ENCODE results near the gene MINAR1.

The MINAR1 gene

DNA sequence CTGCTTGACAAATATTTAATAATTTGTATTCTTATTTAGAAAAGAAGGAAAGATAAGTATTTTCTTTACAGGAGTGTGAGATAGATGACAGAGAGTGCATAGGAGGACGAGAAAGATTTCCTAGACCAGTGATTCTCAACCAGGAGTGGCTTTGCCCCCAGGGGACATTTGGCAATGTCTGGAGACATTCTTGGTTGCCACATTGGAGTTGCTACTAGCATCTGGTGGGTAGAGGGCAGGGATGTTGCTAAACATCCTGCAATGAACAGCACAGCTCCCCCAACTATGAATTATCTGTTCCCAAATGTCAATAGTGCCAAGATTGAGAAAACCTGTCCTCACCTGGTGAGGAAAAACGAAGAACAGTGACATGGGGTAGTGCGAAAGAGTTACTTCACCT lies 30.8 kb upstream of the MINAR1 start:
- Histone ChIP-seq H4K20me1 (ENCODE audit: insufficient read depth, low read length) (no peaks in the 10 kb centered on the region), H3K9ac (ENCODE audit: low read length) (no peak overlapping the region), H3K27ac (ENCODE audit: low read depth, low read length, poor library complexity, severe bottlenecking) (no peak overlapping the region), H3K36me3 (ENCODE audit: insufficient read depth, low read length) (no peaks in the 10 kb centered on the region), H2AFZ (ENCODE audit: low read length) (no peak overlapping the region), H3K27me3 (ENCODE audit: insufficient read depth, low read length) (no peaks in the 10 kb centered on the region), H3F3A (ENCODE audit: insufficient read depth, low read length) (no peaks in the 10 kb centered on the region), H3K9me2 (ENCODE audit: low read depth, low read length) (no peaks in the 10 kb centered on the region), H3K79me2 (ENCODE audit: insufficient read depth, low read length) (no peaks in the 10 kb centered on the region), H3K4me1 (ENCODE audit: insufficient read depth, low read length, severe bottlenecking) (no peaks in the 10 kb centered on the region), H3K9me3 (ENCODE audit: low read length) (no peaks in the 10 kb centered on the region), H3K4me3 (ENCODE audit: low read depth, low read length, poor library complexity, severe bottlenecking) (no peak overlapping the region), H3K4me2 (ENCODE audit: low read length) (no peak overlapping the region)
- TF ChIP-seq EZH2 (IDR thresholded peaks at IDR 0.05; ENCODE audit: borderline replicate concordance, low read length): no peak
- TF ChIP-seq, protein P1, sequence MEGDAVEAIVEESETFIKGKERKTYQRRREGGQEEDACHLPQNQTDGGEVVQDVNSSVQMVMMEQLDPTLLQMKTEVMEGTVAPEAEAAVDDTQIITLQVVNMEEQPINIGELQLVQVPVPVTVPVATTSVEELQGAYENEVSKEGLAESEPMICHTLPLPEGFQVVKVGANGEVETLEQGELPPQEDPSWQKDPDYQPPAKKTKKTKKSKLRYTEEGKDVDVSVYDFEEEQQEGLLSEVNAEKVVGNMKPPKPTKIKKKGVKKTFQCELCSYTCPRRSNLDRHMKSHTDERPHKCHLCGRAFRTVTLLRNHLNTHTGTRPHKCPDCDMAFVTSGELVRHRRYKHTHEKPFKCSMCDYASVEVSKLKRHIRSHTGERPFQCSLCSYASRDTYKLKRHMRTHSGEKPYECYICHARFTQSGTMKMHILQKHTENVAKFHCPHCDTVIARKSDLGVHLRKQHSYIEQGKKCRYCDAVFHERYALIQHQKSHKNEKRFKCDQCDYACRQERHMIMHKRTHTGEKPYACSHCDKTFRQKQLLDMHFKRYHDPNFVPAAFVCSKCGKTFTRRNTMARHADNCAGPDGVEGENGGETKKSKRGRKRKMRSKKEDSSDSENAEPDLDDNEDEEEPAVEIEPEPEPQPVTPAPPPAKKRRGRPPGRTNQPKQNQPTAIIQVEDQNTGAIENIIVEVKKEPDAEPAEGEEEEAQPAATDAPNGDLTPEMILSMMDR (IDR thresholded peaks at IDR 0.05; ENCODE audit: low read length): no peak

DNA sequence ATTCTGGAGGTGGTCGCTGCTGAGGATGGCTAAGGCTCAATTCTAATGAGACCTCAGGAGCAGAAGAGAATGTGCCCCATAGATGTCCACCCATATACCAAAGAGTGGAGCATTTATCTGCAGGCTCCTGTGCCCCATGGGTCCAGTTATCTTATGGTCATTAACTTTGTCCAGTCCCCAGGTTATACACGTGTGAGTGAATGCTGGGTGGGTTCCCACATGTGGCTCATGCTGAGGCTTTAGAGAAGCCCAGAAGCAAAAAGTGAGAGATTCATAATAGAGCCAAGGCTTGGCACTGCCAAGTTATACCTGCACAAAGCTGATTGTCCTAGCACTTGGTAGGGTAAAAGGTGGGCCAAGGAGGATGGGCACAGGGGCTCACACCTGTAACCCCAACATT lies 30.0 kb upstream of the MINAR1 start:
- Histone ChIP-seq H3K27ac (ENCODE audit: low read depth, low read length, poor library complexity, severe bottlenecking) (no peak overlapping the region), H4K20me1 (ENCODE audit: insufficient read depth, low read length) (no peaks in the 10 kb centered on the region), H3K9ac (ENCODE audit: low read length) (no peak overlapping the region), H3K9me3 (ENCODE audit: low read length) (no peaks in the 10 kb centered on the region), H3K4me3 (ENCODE audit: low read depth, low read length, poor library complexity, severe bottlenecking) (no peak overlapping the region), H3K4me2 (ENCODE audit: low read length) (no peak overlapping the region), H2AFZ (ENCODE audit: low read length) (no peak overlapping the region), H3K27me3 (ENCODE audit: insufficient read depth, low read length) (no peaks in the 10 kb centered on the region), H3K79me2 (ENCODE audit: insufficient read depth, low read length) (no peaks in the 10 kb centered on the region), H3F3A (ENCODE audit: insufficient read depth, low read length) (no peaks in the 10 kb centered on the region), H3K36me3 (ENCODE audit: insufficient read depth, low read length) (no peaks in the 10 kb centered on the region), H3K9me2 (ENCODE audit: low read depth, low read length) (no peaks in the 10 kb centered on the region), H3K4me1 (ENCODE audit: insufficient read depth, low read length, severe bottlenecking) (no peaks in the 10 kb centered on the region)
- TF ChIP-seq EZH2 (IDR thresholded peaks at IDR 0.05; ENCODE audit: borderline replicate concordance, low read length): no peak
- TF ChIP-seq, protein P1 (IDR thresholded peaks at IDR 0.05; ENCODE audit: low read length): no peak

DNA sequence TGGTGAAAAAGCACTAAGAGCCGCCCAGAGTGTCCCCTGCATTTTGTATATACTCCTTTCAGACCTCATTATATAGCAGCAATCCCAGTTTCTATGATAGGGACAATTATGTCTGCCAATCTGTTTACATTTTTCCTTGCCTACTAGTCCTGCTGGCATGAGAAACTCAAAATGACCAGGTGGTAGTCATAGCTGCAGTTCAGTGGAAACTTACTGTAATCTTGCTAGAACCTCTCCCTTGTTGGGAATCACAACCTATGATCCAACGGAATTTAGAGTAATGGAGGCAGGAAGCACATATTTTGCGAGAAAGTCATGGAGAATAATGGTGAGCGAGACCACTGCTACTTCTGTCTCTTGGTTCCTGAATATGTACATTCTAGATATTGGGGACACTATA lies 28.6 kb upstream of the MINAR1 start:
- Histone ChIP-seq H3K27me3 (ENCODE audit: insufficient read depth, low read length) (no peaks in the 10 kb centered on the region), H4K20me1 (ENCODE audit: insufficient read depth, low read length) (no peaks in the 10 kb centered on the region), H3K4me3 (ENCODE audit: low read depth, low read length, poor library complexity, severe bottlenecking) (no peak overlapping the region), H2AFZ (ENCODE audit: low read length) (no peak overlapping the region), H3K9ac (ENCODE audit: low read length) (no peak overlapping the region), H3K27ac (ENCODE audit: low read depth, low read length, poor library complexity, severe bottlenecking) (no peak overlapping the region), H3K4me1 (ENCODE audit: insufficient read depth, low read length, severe bottlenecking) (no peaks in the 10 kb centered on the region), H3K36me3 (ENCODE audit: insufficient read depth, low read length) (no peaks in the 10 kb centered on the region), H3K4me2 (ENCODE audit: low read length) (no peak overlapping the region), H3K79me2 (ENCODE audit: insufficient read depth, low read length) (no peaks in the 10 kb centered on the region), H3F3A (ENCODE audit: insufficient read depth, low read length) (no peaks in the 10 kb centered on the region), H3K9me3 (ENCODE audit: low read length) (no peaks in the 10 kb centered on the region), H3K9me2 (ENCODE audit: low read depth, low read length) (no peaks in the 10 kb centered on the region)
- TF ChIP-seq, protein P1 (IDR thresholded peaks at IDR 0.05; ENCODE audit: low read length): no peak
- no peak for TF ChIP-seq EZH2 (IDR thresholded peaks at IDR 0.05; ENCODE audit: borderline replicate concordance, low read length)

Measured in OCI-LY1 (cell line).